Keratinocyte (primary cell): ENCODE measurements around the gene KBTBD6. TPM values are rescaled to one million over a fixed set of nuclear protein-coding genes. Genes with fewer than 3 reads are reported as not detected.

Experiments
- DNase-seq: peaks from one replicate; pipeline ENCODE4 v3.0.0-alpha.2; 2011; ENCODE audit warnings: low read depth, missing footprints, low spot score
- FAIRE-seq: peaks from 2 replicates; lab custom pipeline; 2011; peaks lifted over from hg19 to GRCh38; lab: Jason Lieb, UNC
- H2AFZ ChIP-seq: 2 replicates; pipeline ENCODE4 v1.6.0; 2012; ENCODE audit warnings: low read length, control low read depth, inconsistent platforms; ENCODE audit not compliant: control insufficient read depth
- H3K27ac ChIP-seq: 2 replicates; pipeline ENCODE4 v1.5.1; 2011; ENCODE audit warnings: low read length; ENCODE audit not compliant: control insufficient read depth, insufficient read depth
- H3K27me3 ChIP-seq: 3 replicates; pipeline ENCODE4 v1.6.0; 2011; ENCODE audit warnings: low read length; ENCODE audit not compliant: control insufficient read depth, insufficient read depth; ENCODE audit errors: extremely low read depth
- H3K36me3 ChIP-seq, 2 experiments: 2 replicates in 1 of 2; 3 replicates in 1 of 2; pipeline ENCODE4 v1.5.1; 2011; ENCODE audit warnings: low read length in 2 of 2, mild to moderate bottlenecking in 1 of 2; ENCODE audit not compliant: control insufficient read depth in 2 of 2, insufficient read depth in 2 of 2; ENCODE audit errors: extremely low read depth in 1 of 2
- H3K4me1 ChIP-seq: 3 replicates; pipeline ENCODE4 v1.5.1; 2011; ENCODE audit warnings: low read length; ENCODE audit not compliant: control insufficient read depth, insufficient read depth; ENCODE audit errors: extremely low read depth
- H3K4me2 ChIP-seq: 3 replicates; pipeline ENCODE4 v1.6.0; 2011; ENCODE audit warnings: low read depth, low read length; ENCODE audit not compliant: control insufficient read depth, insufficient read depth; ENCODE audit errors: extremely low read depth
- H3K4me3 ChIP-seq, 3 experiments: fragments of 200-600 bp in 1 of 3; sonication (generic) in 1 of 3; 2 replicates in 2 of 3; 3 replicates in 1 of 3; pipeline ENCODE4 v1.5.1; 2011 to 2016; ENCODE audit warnings: low read length in 3 of 3, mild to moderate bottlenecking in 3 of 3, control low read depth in 2 of 3, inconsistent platforms in 1 of 3, low read depth in 1 of 3, mixed read lengths in 1 of 3, mixed run types in 1 of 3, moderate library complexity in 1 of 3; ENCODE audit not compliant: control insufficient read depth in 2 of 3, insufficient read depth in 2 of 3; ENCODE audit errors: extremely low read depth in 1 of 3
- H3K79me2 ChIP-seq: 2 replicates; pipeline ENCODE4 v1.6.0; 2012; ENCODE audit warnings: low read length; ENCODE audit not compliant: control insufficient read depth, insufficient read depth
- H3K9ac ChIP-seq: 3 replicates; pipeline ENCODE4 v1.6.0; 2011; ENCODE audit warnings: low read length; ENCODE audit not compliant: control insufficient read depth, insufficient read depth; ENCODE audit errors: extremely low read depth
- H3K9me1 ChIP-seq: 3 replicates; pipeline ENCODE4 v1.6.0; 2011; ENCODE audit warnings: low read length; ENCODE audit not compliant: control insufficient read depth, insufficient read depth; ENCODE audit errors: extremely low read depth
- H3K9me3 ChIP-seq: 2 replicates; pipeline ENCODE4 v1.5.1; 2012; ENCODE audit warnings: low read depth, low read length; ENCODE audit not compliant: control insufficient read depth
- H4K20me1 ChIP-seq: 3 replicates; pipeline ENCODE4 v1.6.0; 2011; ENCODE audit warnings: low read length; ENCODE audit not compliant: control insufficient read depth, insufficient read depth; ENCODE audit errors: extremely low read depth
- EZH2 ChIP-seq: IDR thresholded peaks from one replicate; pipeline ENCODE4 v1.6.1; 2012; ENCODE audit warnings: inconsistent platforms, mild to moderate bottlenecking, low read length, moderate library complexity
- dilution Hi-C: fragments of 300-500 bp; cut with MboI; formaldehyde crosslinking; loops from one replicate; pipeline ENCODE4 v1.7.0; 2020; ENCODE audit warnings: low sequenced_read_pairs; ENCODE audit not compliant: extremely low pct_ligation_motif_present
- polyA plus RNA-seq, 5 experiments: library from polyadenylated mRNA; depleted of rRNA in 3 of 5; stranded (reverse) in 3 of 5; stranded (forward) in 1 of 5; unstranded in 1 of 5; fragments of >200 nt; gene quantifications; 1 replicate in 1 of 5; 2 replicates in 3 of 5; 3 replicates in 1 of 5; pipeline versions ENCODE4 v1.2.1 to v1.2.3, GENCODE V29; 2011 to 2012; ENCODE audit warnings: missing spikeins in 2 of 5, low read depth in 1 of 5, low replicate concordance in 1 of 5
- TF ChIP-seq, protein P1 (sequence below), 3 experiments: IDR thresholded peaks in 1 of 3; conservative IDR thresholded peaks in 1 of 3; optimal IDR thresholded peaks in 1 of 3; 2 replicates in 2 of 3; 3 replicates in 1 of 3; pipeline versions ENCODE3 to v1.5.1; 2011; ENCODE audit warnings: low read length in 3 of 3, mild to moderate bottlenecking in 3 of 3, moderate library complexity in 2 of 3, control low read depth in 1 of 3, inconsistent platforms in 1 of 3; ENCODE audit not compliant: insufficient read depth in 2 of 3; ENCODE audit errors: extremely low read depth in 1 of 3

Gene KBTBD6
- polyA plus RNA-seq, 1 donor (not counting 4 experiments of a cell fraction or from before 2014, with no cell fraction given), result 4.9 TPM

DNA sequence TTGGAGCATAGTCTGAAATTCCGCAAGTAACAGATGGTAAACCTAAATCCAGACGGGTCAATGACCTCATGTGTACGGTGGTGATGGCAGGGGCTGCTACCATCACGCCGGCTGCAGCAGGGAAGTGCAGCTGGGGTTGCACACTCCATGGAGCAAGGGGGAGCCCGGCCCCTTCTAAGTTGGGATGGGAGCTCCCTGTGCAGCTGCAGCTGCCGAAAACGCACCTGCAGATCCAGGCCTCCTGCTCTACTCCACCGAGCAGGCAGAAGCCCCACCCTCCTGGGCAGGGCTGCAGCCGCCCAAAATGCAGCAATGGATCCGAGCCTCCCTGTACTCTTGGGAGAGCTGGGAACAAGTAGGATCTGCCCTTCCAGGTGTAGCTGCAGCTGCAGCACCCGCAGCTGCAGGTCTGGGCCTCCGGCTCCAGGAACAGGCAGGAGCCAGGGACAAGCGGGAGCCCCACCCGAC, 25.5 kb downstream of the KBTBD6 start:
- no peak overlapping the region for H3K27ac ChIP-seq
- no peak overlapping the region for H3K4me2 ChIP-seq
- no peaks in the 10 kb centered on the region for H3K36me3 ChIP-seq
- no peaks in the 10 kb centered on the region for H3K9me3 ChIP-seq
- H3K9ac ChIP-seq, result no peak overlapping the region
- H2AFZ ChIP-seq, result no peak overlapping the region
- no peaks in the 10 kb centered on the region for H3K9me1 ChIP-seq
- no peak for TF ChIP-seq EZH2
- TF ChIP-seq, protein P1, sequence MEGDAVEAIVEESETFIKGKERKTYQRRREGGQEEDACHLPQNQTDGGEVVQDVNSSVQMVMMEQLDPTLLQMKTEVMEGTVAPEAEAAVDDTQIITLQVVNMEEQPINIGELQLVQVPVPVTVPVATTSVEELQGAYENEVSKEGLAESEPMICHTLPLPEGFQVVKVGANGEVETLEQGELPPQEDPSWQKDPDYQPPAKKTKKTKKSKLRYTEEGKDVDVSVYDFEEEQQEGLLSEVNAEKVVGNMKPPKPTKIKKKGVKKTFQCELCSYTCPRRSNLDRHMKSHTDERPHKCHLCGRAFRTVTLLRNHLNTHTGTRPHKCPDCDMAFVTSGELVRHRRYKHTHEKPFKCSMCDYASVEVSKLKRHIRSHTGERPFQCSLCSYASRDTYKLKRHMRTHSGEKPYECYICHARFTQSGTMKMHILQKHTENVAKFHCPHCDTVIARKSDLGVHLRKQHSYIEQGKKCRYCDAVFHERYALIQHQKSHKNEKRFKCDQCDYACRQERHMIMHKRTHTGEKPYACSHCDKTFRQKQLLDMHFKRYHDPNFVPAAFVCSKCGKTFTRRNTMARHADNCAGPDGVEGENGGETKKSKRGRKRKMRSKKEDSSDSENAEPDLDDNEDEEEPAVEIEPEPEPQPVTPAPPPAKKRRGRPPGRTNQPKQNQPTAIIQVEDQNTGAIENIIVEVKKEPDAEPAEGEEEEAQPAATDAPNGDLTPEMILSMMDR (optimal IDR thresholded peaks at IDR 0.05 in 1 of 3, IDR thresholded peaks at IDR 0.05 in 1 of 3, conservative IDR thresholded peaks at IDR 0.05 in 1 of 3; ENCODE audit: extremely low read depth in 1 of 3, insufficient read depth in 2 of 3, low read length in 3 of 3), result no peak
- H4K20me1 ChIP-seq, result no peaks in the 10 kb centered on the region
- no peaks in the 10 kb centered on the region for H3K27me3 ChIP-seq
- no peak for DNase-seq
- no peak for FAIRE-seq
- H3K79me2 ChIP-seq, result no peaks in the 10 kb centered on the region
- H3K4me3 ChIP-seq, result no peak overlapping the region
- dilution Hi-C loops, result no loop called here
- no peaks in the 10 kb centered on the region for H3K4me1 ChIP-seq

DNA sequence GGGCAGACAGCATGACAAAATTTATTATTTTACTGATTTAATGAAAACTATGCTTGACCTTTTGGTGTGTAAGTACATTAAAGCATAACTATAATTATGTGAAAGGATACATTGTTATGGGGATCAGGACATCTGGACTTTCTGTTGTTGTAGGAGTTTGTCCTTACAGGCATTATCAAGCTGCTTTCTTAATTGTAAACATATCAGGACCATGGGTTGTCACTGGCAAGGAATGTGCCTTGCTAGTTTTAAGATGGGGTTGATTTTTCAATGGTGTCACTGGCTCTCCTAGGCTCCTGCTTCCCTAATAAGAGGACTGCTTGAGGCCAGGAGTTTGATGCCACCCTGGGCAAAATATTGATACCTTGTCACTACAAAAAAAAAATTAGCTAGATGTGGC, 32.6 kb downstream of the KBTBD6 start:
- DNase-seq, result no peak
- H3K27me3 ChIP-seq, result no peaks in the 10 kb centered on the region
- no peaks in the 10 kb centered on the region for H3K79me2 ChIP-seq
- H3K9ac ChIP-seq, result no peak overlapping the region
- H2AFZ ChIP-seq, result no peak overlapping the region
- H3K27ac ChIP-seq, result no peak overlapping the region
- no peaks in the 10 kb centered on the region for H3K36me3 ChIP-seq
- dilution Hi-C loops, result no loop called here
- no peak for TF ChIP-seq EZH2
- TF ChIP-seq, protein P1 (optimal IDR thresholded peaks at IDR 0.05 in 1 of 3, IDR thresholded peaks at IDR 0.05 in 1 of 3, conservative IDR thresholded peaks at IDR 0.05 in 1 of 3; ENCODE audit: extremely low read depth in 1 of 3, insufficient read depth in 2 of 3, low read length in 3 of 3), result no peak
- H3K4me1 ChIP-seq, result no peaks in the 10 kb centered on the region
- H3K4me2 ChIP-seq, result no peak overlapping the region
- no peaks in the 10 kb centered on the region for H3K9me1 ChIP-seq
- no peak for FAIRE-seq
- no peaks in the 10 kb centered on the region for H4K20me1 ChIP-seq
- H3K9me3 ChIP-seq, result no peaks in the 10 kb centered on the region
- no peak overlapping the region for H3K4me3 ChIP-seq
